Endodermal cell (in vitro differentiated cells): Measurements from ENCODE around the gene SUPT5H. TPM values are rescaled to one million over a fixed set of nuclear protein-coding genes. Genes with fewer than 3 reads are reported as not detected.
A peak's percentile ranks its signal among the peaks of the same experiment; 100 is the strongest.

ENCODE experiments used
- DNase-seq: peaks from one replicate; pipeline ENCODE4 v3.0.0-alpha.2; 2017
- H3K27ac ChIP-seq: 2 replicates; pipeline ENCODE4 v1.5.1; 2013; ENCODE audit warnings: mild to moderate bottlenecking, low read depth, low read length, moderate library complexity
- H3K27me3 ChIP-seq: 2 replicates; pipeline ENCODE4 v1.6.1; 2013; ENCODE audit warnings: mild to moderate bottlenecking, low read length, moderate library complexity; ENCODE audit not compliant: insufficient read depth, control insufficient read depth, poor library complexity, severe bottlenecking
- H3K36me3 ChIP-seq: 2 replicates; pipeline ENCODE4 v1.7.0; 2013; ENCODE audit warnings: mild to moderate bottlenecking, low read length, moderate library complexity; ENCODE audit not compliant: control insufficient read depth, insufficient read depth
- H3K4me1 ChIP-seq: one replicate; pipeline ENCODE4 v1.7.0; 2013; ENCODE audit warnings: low read length; ENCODE audit not compliant: control insufficient read depth, insufficient read depth
- H3K4me3 ChIP-seq: 2 replicates; pipeline ENCODE4 v1.5.1; 2013; ENCODE audit warnings: mild to moderate bottlenecking, low read length, moderate library complexity
- H3K9ac ChIP-seq: 2 replicates; pipeline ENCODE4 v1.6.1; 2013; ENCODE audit warnings: mild to moderate bottlenecking, low read length, moderate library complexity; ENCODE audit not compliant: poor library complexity, severe bottlenecking; ENCODE audit errors: extremely low read depth
- H3K9me3 ChIP-seq: 2 replicates; pipeline ENCODE4 v1.6.1; 2013; ENCODE audit warnings: mild to moderate bottlenecking, low read length, moderate library complexity; ENCODE audit not compliant: control insufficient read depth
- H3K27ac Mint-ChIP-seq: 2 replicates; pipeline ENCODE4 v1.8.0; 2020; ENCODE audit warnings: mixed read lengths
- H3K27me3 Mint-ChIP-seq: 2 replicates; pipeline ENCODE4 v1.8.0; 2021; ENCODE audit warnings: mild to moderate bottlenecking, mixed read lengths; ENCODE audit not compliant: insufficient read depth
- H3K36me3 Mint-ChIP-seq: 2 replicates; pipeline ENCODE4 v1.8.0; 2020; ENCODE audit warnings: low read depth, mixed read lengths
- H3K4me1 Mint-ChIP-seq: 2 replicates; pipeline ENCODE4 v1.8.0; 2020; ENCODE audit warnings: mixed read lengths
- H3K4me3 Mint-ChIP-seq: 2 replicates; pipeline ENCODE4 v1.8.0; 2020; ENCODE audit warnings: mild to moderate bottlenecking, moderate library complexity, mixed read lengths
- H3K9me3 Mint-ChIP-seq: 2 replicates; pipeline ENCODE4 v1.8.0; 2020; ENCODE audit warnings: mild to moderate bottlenecking, mixed read lengths
- WGBS, 2 experiments: methylation state at CpG; one replicate each; pipeline versions ENCODE4 v1.1.5 to v1.1.7; 2013; ENCODE audit warnings: missing lambda C conversion rate in 2 of 2, mixed read lengths in 1 of 2; ENCODE audit not compliant: insufficient coverage in 1 of 2, insufficient read length in 1 of 2; 5-methylcytosine and 5-hydroxymethylcytosine counted together
- total RNA-seq, 2 donors: library from RNA; stranded (reverse); fragmentation: NEBNext Ultra II Directional in 1 of 2; extraction: Animal tissue kit (Norgen Biotek cat#: 25700) in 1 of 2; gene quantifications; 2 replicates in 1 of 2; 3 replicates in 1 of 2; pipeline ENCODE4 v1.2.1, GENCODE V29; 2021
- TF ChIP-seq, protein P1 (sequence below): fragments of 200-600 bp; sonication (generic); conservative IDR thresholded peaks from 2 replicates; pipeline ENCODE4 v1.5.0; 2021; ENCODE audit warnings: antibody characterized with exemption, mild to moderate bottlenecking

SUPT5H gene
- total RNA-seq, 2 donors from 2014 or later, result 130 to 139 TPM

DNA sequence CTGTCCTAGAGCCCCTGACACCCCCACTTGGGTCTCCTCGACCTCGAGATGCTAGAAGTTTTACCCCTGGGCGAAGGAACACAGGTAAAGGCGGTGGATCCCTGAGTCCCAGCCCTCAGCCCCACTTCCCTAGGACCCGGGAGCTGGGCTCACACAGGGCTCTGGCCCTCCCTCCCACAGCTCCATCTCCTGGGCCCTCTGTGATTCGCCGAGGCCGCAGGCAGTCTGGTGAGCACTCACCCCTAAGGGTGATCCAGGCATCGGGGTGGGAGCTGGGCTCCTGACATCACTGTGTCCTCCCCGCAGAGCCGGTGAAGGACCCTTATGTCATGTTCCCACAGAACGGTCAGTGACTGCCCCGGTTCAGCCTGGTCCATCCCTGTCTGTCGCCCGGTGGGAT is 24.6 kb upstream of the SUPT5H start:
- no peaks in the 10 kb centered on the region for H3K4me1 Mint-ChIP-seq
- H3K27ac ChIP-seq, result no peak overlapping the region
- peaks cover 65% of the 10 kb centered on the region for H3K36me3 Mint-ChIP-seq
- H3K9me3 ChIP-seq, result no peaks in the 10 kb centered on the region
- H3K27me3 Mint-ChIP-seq, result no peaks in the 10 kb centered on the region
- H3K27me3 ChIP-seq, result no peaks in the 10 kb centered on the region
- no peaks in the 10 kb centered on the region for H3K9me3 Mint-ChIP-seq
- WGBS, 2 experiments, result 91 to 100% methylated on average over 11 to 13 of the region's 15 CpGs
- no peak overlapping the region for H3K9ac ChIP-seq
- no peaks in the 10 kb centered on the region for H3K4me1 ChIP-seq
- no peak for DNase-seq
- no peak overlapping the region for H3K4me3 ChIP-seq
- H3K36me3 ChIP-seq, result peaks cover 82% of the 10 kb centered on the region
- no peak overlapping the region for H3K4me3 Mint-ChIP-seq
- no peak overlapping the region for H3K27ac Mint-ChIP-seq
- TF ChIP-seq, protein P1, sequence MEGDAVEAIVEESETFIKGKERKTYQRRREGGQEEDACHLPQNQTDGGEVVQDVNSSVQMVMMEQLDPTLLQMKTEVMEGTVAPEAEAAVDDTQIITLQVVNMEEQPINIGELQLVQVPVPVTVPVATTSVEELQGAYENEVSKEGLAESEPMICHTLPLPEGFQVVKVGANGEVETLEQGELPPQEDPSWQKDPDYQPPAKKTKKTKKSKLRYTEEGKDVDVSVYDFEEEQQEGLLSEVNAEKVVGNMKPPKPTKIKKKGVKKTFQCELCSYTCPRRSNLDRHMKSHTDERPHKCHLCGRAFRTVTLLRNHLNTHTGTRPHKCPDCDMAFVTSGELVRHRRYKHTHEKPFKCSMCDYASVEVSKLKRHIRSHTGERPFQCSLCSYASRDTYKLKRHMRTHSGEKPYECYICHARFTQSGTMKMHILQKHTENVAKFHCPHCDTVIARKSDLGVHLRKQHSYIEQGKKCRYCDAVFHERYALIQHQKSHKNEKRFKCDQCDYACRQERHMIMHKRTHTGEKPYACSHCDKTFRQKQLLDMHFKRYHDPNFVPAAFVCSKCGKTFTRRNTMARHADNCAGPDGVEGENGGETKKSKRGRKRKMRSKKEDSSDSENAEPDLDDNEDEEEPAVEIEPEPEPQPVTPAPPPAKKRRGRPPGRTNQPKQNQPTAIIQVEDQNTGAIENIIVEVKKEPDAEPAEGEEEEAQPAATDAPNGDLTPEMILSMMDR, result no peak

DNA sequence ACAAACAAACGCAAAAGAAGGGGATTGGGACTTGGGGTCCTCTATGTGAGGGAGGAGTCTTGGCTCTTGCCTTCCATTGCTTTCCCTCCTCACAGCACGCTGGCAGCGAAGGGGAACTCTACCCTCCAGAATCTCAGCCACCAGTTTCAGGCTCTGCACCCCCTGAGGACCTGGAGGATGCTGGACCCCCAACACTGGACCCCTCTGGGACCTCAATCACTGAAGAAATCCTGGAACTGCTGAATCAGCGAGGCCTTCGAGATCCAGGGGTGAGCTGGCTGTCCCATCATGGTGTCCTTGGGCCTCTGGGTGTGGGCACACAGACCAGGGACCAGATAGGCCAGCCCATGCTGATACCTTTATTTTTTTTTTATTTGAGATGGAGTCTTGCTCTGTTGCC is 23.4 kb upstream of the SUPT5H start:
- no peak overlapping the region for H3K27ac Mint-ChIP-seq
- no peak for DNase-seq
- no peaks in the 10 kb centered on the region for H3K4me1 Mint-ChIP-seq
- no peak overlapping the region for H3K27ac ChIP-seq
- H3K27me3 ChIP-seq, result no peaks in the 10 kb centered on the region
- no peak overlapping the region for H3K4me3 ChIP-seq
- no peaks in the 10 kb centered on the region for H3K9me3 ChIP-seq
- H3K4me1 ChIP-seq, result no peaks in the 10 kb centered on the region
- no peak overlapping the region for H3K9ac ChIP-seq
- H3K36me3 Mint-ChIP-seq, result peaks cover 61% of the 10 kb centered on the region
- 83 to 98% methylated on average over 1 to 5 of the region's 5 CpGs for WGBS, 2 experiments
- H3K9me3 Mint-ChIP-seq, result no peaks in the 10 kb centered on the region
- no peaks in the 10 kb centered on the region for H3K27me3 Mint-ChIP-seq
- peaks cover 78% of the 10 kb centered on the region for H3K36me3 ChIP-seq
- TF ChIP-seq, protein P1, result no peak
- H3K4me3 Mint-ChIP-seq, result no peak overlapping the region

DNA sequence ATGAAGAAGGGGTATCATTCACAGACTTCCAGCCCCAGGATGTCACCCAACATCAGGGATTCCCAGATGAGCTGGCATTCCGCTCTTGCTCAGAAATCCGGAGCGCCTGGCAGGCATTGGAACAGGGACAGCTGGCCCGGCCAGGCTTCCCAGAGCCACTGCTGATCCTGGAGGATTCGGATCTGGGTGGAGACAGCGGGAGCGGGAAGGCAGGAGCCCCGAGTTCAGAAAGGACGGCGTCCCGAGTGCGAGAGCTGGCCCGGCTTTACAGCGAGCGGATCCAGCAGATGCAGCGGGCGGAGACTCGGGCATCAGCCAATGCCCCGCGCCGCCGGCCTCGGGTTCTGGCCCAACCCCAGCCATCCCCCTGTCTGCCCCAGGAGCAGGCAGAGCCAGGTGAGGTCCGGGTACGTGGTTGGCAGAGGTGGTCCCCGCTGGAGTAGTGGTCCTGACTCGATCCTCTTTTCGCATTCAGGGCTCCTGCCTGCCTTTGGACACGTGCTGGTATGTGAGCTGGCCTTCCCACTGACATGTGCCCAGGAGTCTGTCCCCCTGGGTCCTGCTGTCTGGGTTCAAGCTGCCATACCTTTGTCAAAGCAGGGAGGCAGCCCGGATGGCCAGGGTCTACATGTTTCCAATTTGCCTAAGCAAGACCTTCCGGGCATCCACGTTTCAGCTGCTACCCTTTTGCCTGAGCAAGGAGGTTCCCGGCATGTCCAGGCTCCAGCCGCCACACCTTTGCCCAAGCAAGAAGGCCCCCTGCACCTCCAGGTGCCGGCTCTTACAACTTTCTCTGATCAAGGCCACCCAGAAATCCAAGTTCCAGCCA is 21.9 kb upstream of the SUPT5H start:
- peaks cover 64% of the 10 kb centered on the region for H3K36me3 ChIP-seq
- H3K36me3 Mint-ChIP-seq, result peaks cover 49% of the 10 kb centered on the region
- no peaks in the 10 kb centered on the region for H3K27me3 Mint-ChIP-seq
- peaks cover 4% of the 10 kb centered on the region for H3K4me1 Mint-ChIP-seq
- no peak for DNase-seq
- TF ChIP-seq, protein P1, result no peak
- no peak overlapping the region for H3K9ac ChIP-seq
- H3K9me3 Mint-ChIP-seq, result no peaks in the 10 kb centered on the region
- no peaks in the 10 kb centered on the region for H3K9me3 ChIP-seq
- H3K27me3 ChIP-seq, result no peaks in the 10 kb centered on the region
- H3K4me1 ChIP-seq, result no peaks in the 10 kb centered on the region
- H3K4me3 ChIP-seq, result no peak overlapping the region
- no peak overlapping the region for H3K4me3 Mint-ChIP-seq
- no peak overlapping the region for H3K27ac ChIP-seq
- 93 to 94% methylated on average over 28 to 35 of the region's 35 CpGs for WGBS, 2 experiments
- H3K27ac Mint-ChIP-seq, result peak overlapping the region; percentile 35
